ENCODE data around the gene HOXD4.

HOXD4 gene

DNA sequence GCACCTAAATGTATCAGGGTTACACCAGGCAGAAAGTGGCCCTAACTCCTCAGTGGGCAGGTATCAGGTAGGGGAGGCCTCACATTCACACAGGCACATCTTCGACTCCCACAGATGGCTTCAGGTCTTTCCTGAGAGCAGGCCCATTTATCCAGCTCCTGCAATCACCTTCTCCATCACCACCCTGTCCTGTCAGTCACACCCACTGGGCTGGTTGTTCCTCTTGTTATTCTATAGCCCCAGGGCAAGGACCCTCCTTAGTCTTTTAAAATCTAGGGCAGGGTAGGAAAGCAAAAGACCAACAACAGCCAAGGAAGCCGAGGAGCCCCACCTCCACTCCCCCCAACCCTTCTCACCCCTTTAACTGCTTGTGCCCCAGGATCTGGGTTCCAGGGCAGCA is 9.1 kb upstream of the HOXD4 start:
- DNase-seq = no peak

DNA sequence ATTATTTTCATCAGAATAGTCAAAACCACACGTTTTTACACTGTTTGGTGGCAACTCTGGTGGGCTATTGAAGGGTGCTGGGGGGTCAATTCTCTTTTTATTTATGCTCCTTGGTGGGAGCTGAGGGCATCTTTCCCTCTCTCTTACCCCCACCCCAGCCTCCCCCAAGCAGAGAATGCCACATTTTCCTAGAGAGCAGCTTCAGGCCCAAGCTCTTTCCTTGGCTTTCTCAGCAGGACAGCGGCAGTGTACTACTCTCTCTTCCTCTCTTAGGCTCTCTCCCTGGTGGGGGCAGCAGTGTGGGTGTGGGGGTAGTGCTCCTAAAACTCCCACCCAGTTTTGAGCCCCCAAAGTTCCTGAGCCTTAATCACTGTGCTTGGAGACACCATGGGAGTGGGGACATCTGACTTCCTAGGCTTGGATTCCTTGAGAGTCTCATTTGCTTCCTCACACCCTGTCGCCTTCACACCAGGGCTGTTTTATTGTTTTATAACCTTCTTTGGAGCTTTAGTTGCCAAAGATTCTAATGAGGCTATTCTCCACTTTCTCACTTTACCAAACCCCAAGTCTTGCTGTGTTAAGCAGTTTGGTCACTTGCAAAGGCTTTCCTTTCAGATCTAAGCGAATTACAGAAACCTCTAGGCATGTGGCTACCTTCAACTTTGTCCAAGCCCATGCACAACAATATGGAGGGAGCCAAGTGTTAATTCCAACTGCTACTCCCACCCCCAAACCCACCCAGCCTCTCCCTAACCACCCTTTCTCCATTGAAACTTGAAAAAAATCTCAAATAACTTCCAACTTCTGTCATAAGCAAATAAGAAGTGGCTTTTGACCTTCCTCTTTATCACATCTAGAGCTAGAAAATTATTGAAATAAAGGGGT is 6.0 kb upstream of the HOXD4 start:
- DNase-seq = no peak

- no peak for DNase-seq
These were observed 5.2 kb upstream of the HOXD4 start for GRCh38 chr2:176146101-176146500.

DNA sequence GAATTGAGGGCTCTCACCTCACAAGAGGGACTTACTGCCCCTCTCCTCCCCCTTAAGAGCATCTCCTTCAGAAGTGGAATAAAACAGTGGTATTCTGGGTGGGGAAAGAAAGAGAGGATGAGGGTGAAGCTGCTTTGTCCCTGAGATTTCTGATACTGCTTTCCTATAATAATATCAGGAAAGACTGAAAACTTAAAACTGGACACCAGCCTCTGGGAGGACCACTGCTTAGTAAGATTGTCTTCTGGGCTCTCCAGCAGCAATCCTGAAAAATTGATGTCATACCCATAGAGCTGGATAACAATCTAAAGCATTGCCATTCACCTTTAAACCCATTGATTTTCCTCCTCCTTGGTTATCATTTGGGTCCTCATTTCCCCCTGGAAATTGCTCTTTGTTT is 4.7 kb upstream of the HOXD4 start:
- DNase-seq = no peak

DNA sequence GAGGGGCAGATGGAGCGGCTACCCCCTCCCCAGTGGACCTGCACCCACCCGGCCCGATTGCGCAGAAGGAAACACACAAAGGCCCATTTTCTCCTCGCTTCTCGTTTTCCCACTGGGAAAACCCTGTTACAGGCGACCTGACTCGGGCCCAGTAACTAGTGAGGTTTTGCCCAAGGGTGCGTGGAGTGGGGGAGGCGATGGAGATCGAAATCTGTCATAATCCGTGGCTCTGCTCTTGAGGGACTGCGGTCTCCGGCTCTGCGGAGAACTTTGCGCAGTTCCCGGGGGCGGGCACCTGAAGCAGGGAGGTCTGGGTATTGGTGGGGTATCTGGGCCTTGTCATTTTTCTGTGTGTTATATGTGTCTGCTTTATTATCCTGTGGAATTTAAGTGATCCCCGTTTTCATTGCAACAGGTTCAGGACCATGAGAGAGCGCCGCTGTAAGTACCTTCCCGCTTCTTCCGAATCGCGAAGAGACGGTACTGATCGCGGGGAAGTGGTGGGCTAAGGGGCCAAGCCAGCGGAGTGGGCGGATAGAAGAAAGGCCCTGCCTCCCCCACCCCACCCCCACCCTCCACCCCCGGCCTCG is 4.0 kb upstream of the HOXD4 start:
- no peak for DNase-seq

DNA sequence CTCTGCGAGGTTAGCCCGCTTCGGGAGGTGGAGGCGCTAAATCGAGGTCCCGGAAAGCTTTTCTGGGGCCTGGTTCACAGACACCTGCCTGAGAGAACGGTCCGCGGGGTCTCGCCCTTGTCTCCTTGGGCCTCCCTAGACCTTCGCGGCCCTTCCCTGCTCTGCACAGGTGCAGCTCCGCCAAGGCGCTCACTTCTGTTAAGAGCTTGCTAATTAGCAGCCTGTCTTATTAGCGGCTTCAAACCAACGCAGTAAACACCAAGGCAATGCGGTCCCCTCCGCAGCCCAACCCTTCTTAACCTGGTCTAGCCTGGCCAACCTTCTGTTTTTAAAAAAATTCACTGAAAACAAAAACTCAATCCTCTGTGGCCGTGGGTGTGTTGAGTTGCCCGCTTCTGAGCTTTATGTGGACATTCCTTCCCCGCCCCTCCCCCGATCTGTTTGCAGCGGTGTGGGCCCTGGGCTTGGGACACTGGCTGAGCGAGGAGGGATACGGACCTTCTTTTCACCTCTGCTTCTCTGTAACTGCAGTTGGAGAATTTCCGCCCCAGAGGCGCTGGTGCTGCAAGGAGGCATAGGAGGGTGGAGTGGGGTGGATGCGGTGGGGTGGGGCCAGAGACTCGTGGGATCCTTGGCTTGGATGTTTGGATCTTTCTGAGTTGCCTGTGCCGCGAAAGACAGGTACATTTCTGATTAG is 3.4 kb upstream of the HOXD4 start:
- no peak for DNase-seq

DNA sequence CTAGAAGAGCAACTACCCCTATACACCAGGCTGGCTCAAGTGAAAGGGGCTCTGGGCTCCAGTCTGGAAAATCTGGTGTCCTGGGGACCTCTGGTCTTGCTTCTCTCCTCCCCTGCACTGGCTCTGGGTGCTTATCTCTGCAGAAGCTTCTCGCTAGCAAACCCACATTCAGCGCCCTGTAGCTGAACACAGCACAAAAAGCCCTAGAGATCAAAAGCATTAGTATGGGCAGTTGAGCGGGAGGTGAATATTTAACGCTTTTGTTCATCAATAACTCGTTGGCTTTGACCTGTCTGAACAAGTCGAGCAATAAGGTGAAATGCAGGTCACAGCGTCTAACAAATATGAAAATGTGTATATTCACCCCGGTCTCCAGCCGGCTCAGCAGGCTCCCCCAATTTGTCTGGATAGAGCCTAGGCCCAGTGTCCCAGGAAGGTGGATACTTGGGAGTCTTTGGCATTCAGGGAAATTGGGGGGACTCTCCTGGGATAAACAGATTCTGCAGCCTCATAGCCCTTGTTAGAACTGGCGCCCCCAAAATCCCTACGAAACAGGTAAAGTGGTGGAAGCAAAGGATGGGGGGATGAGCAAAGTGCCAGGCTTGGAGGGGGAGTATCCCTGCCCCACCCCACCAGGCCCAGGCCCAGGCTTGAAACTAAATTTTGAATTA is 2.5 kb upstream of the HOXD4 start:
- DNase-seq = no peak

GRCh38 chr2:176149481-176149938 is 1.8 kb upstream of the HOXD4 start:
- no peak for DNase-seq

DNA sequence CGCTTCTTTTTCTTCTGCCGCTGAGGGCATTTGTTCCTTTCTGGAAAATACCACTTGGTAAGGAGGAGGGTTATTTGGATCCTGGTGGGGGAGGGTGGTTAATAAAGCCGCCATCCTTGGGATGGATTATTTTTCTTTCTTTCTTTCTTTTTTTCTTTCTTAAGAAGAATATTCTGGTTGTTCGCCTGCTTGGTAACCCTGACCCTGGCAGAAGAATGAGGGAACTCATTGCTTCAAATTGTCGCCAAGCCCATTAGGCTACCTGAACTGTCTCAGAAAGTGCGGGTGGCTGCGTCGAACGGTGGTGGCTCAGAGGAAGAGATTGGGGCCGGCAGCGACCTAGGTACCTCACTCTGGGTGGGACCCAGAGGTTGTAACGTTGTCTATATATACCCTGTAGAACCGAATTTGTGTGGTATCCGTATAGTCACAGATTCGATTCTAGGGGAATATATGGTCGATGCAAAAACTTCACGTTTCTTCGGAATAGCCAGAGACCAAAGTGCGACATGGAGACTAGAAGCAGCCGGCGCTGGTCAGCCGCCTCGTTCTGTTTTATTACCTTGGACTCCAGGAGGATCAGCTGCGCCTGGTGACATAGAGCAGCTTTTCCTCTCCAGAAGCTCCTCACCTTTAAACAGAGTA is 1.3 kb upstream of the HOXD4 start:
- DNase-seq = no peak

GRCh38 chr2:176150584-176151441 is 537 bp upstream of the HOXD4 start:
- no peak for DNase-seq

- no peak for DNase-seq
These were observed 1.2 kb downstream of the HOXD4 start for GRCh38 chr2:176152350-176153181.

DNA sequence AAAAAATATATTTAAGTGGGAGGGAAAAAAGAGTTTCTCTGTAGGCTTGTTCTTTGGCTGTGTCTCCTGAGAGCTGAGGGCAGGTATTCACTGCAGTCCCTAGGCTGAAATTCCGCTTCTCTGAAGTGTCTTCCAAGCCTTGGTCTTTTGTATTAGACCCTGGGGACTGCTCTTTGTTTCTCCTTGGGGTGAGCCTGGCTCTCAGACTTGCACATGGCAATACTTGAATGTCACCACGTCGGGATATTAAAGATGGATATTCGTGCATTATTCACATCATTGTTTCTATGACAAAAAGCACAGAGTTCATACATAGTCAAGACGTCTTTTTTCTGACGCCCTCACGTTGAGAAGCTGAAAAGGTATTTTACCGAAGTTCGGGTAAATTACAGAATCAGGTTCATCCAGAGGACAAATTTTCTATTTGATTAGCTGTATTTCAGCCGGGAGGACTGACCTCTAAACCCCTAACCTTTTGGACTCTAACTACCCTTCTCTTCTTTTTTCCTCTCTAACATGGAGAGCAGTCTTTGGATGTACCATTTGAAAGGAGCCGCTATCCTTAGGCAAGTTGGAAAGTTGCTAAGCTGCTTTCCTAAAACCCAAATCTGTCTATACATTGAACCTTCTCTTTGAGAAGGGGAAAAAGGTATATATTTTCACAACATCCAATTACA is 3.4 kb downstream of the HOXD4 start:
- no peak for DNase-seq

GRCh38 chr2:176155356-176156044 is 4.2 kb downstream of the HOXD4 start:
- no peak for DNase-seq

DNA sequence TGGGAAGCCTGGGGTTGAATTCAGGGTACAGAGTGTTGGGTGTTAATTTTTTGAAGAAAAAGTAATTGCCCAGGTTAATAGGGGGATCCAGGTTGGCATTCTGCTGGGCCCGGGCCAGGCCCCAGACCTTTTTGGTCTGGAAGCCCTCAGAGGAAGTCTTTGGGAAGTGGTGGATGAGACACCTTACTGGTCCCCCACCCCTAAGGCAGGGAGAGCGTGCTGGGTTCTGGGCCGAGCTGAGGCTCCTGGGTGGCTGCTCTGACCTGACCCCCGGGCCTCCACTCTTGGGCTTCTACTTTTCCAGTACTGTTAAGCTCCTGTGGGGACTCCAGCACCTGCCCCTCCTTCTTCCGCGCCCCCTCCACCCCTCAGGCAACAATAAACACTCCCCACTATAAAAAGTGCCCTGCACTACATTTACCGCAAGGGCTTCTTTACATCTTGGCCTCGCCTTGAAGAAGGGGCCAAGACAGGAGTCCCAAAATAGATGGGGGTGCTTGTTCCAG is 5.0 kb downstream of the HOXD4 start:
- no peak for DNase-seq

GRCh38 chr2:176156807-176157498 is 5.6 kb downstream of the HOXD4 start, which contains the start of gene HOXD3:
HOXD3 (plus strand) TSS chr2:176157307; CDS start chr2:176169115, 11,808 bp downstream.
- DNase-seq = no peak

- DNase-seq = no peak
These were observed 6.3 kb downstream of the HOXD4 start for GRCh38 chr2:176157499-176158185.

GRCh38 chr2:176158186-176158591 is 6.8 kb downstream of the HOXD4 start:
- no peak for DNase-seq
